ENCODE data around the gene CLCN3. TPM values are rescaled to one million over a fixed set of nuclear protein-coding genes. Genes with fewer than 3 reads are reported as not detected.
"Not testable (repeated sequence)": the region's sequence is repeated elsewhere in the genome, so short reads cannot be mapped to it uniquely, and the experiment has no call there.

Gene CLCN3
- total and polyA plus RNA-seq, 2 experiments from 2014 or later: 14.9 to 38.4 TPM

DNA sequence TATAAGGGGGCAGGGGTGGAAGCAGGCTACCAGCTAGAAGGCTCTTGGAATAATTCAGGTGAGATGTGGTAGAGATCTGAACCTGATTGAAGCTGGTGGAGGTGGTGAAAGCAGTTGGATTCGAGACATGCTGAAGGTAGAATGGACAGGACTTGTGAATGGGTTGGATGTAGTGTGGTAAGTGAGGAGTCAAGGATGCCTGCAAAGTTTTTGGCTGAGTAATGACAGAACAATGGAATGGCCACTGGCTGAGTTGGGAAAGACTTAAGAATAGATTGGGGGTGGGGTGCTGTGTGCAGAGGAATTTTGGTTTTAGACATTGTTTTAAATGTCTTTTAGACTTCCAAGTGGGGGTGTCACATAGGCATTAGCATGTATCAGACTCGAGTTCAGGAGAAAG lies 103.9 kb downstream of the CLCN3 start:
- Histone ChIP-seq H3K9me2 (replicated peaks; ENCODE audit: insufficient read depth) (no peaks in the 10 kb centered on the region), H3K4me1 (ENCODE audit: insufficient read depth) (no peaks in the 10 kb centered on the region), H3K27ac (no peak overlapping the region), H4K20me1 (ENCODE audit: insufficient read depth, poor library complexity, severe bottlenecking) (no peaks in the 10 kb centered on the region), H2AFZ (no peak overlapping the region), H3K36me3 (replicated peaks; ENCODE audit: insufficient read depth, low read depth) (no peaks in the 10 kb centered on the region), H3K4me3 (no peak overlapping the region), H3K27me3 (no peaks in the 10 kb centered on the region), H3K9me3 (ENCODE audit: low read depth) (no peaks in the 10 kb centered on the region), H3K4me2 (no peak overlapping the region), H3K79me2 (no peaks in the 10 kb centered on the region)
- 88% methylated on average over 2 of the region's 2 CpGs for WGBS (ENCODE audit: low lambda C conversion rate, missing lambda C conversion rate)
- DNase-seq (ENCODE audit: low spot score): no peak
- TF ChIP-seq, protein P1, sequence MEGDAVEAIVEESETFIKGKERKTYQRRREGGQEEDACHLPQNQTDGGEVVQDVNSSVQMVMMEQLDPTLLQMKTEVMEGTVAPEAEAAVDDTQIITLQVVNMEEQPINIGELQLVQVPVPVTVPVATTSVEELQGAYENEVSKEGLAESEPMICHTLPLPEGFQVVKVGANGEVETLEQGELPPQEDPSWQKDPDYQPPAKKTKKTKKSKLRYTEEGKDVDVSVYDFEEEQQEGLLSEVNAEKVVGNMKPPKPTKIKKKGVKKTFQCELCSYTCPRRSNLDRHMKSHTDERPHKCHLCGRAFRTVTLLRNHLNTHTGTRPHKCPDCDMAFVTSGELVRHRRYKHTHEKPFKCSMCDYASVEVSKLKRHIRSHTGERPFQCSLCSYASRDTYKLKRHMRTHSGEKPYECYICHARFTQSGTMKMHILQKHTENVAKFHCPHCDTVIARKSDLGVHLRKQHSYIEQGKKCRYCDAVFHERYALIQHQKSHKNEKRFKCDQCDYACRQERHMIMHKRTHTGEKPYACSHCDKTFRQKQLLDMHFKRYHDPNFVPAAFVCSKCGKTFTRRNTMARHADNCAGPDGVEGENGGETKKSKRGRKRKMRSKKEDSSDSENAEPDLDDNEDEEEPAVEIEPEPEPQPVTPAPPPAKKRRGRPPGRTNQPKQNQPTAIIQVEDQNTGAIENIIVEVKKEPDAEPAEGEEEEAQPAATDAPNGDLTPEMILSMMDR (IDR thresholded peaks at IDR 0.05; ENCODE audit: poor library complexity): no peak
- no peak for TF ChIP-seq EZH2phosphoT487 (IDR thresholded peaks at IDR 0.05; ENCODE audit: low read depth, severe bottlenecking, unreplicated experiment)
- no peak for TF ChIP-seq EZH2 (IDR thresholded peaks at IDR 0.05; ENCODE audit: borderline replicate concordance)

DNA sequence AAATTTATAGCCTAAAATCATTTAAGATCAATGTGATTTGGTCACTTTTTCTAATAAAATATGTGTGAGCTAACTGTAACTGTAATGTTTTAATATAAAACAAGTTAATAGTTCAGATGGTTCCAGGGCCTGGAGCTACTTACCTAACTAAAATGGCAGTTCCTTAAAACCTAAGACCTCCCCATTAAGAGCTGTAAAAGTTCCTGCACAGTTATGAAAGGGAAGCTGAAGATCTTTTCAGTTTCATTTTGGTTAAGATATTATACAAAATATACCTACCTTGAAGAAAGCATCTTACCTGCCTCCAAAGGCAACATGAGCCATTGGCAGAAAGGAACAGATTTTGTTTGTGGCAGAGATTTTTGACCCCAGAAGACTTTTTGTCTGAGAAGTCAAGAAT lies 107.2 kb downstream of the CLCN3 start:
- Histone ChIP-seq H3K4me3 (no peak overlapping the region), H3K27ac (no peak overlapping the region), H3K4me2 (no peak overlapping the region), H2AFZ (no peak overlapping the region), H3K27me3 (no peaks in the 10 kb centered on the region), H3K36me3 (replicated peaks; ENCODE audit: insufficient read depth, low read depth) (no peaks in the 10 kb centered on the region), H3K9me2 (replicated peaks; ENCODE audit: insufficient read depth) (no peaks in the 10 kb centered on the region), H3K4me1 (ENCODE audit: insufficient read depth) (no peaks in the 10 kb centered on the region), H3K79me2 (no peaks in the 10 kb centered on the region), H3K9me3 (ENCODE audit: low read depth) (no peaks in the 10 kb centered on the region), H4K20me1 (ENCODE audit: insufficient read depth, poor library complexity, severe bottlenecking) (no peaks in the 10 kb centered on the region)
- TF ChIP-seq, protein P1 (IDR thresholded peaks at IDR 0.05; ENCODE audit: poor library complexity): no peak
- TF ChIP-seq EZH2 (IDR thresholded peaks at IDR 0.05; ENCODE audit: borderline replicate concordance) (no peak), EZH2phosphoT487 (IDR thresholded peaks at IDR 0.05; ENCODE audit: low read depth, severe bottlenecking, unreplicated experiment) (no peak)
- DNase-seq (ENCODE audit: low spot score): no peak

DNA sequence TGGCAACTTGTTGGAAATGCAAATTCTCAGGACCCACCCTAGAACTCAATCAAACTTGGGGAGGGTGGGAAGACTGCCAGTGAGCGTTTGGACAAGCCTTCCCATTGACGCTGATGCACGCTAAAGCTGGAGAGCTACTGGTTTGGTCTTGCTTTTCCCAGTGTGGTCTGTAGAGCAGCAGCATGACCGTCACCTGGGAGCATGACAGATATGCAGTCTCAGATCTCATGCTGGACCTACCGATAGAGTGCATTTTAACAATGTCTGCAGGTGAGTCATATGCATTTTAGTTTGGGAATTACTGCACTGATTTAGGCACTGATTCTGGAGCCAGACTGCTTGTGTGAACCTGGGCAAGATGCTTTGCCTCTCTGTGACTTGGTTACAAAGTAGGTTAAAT lies 110.2 kb downstream of the CLCN3 start:
- TF ChIP-seq EZH2 (IDR thresholded peaks at IDR 0.05; ENCODE audit: borderline replicate concordance) (no peak), EZH2phosphoT487 (IDR thresholded peaks at IDR 0.05; ENCODE audit: low read depth, severe bottlenecking, unreplicated experiment) (no peak)
- TF ChIP-seq, protein P1 (IDR thresholded peaks at IDR 0.05; ENCODE audit: poor library complexity): no peak
- H3K27ac ChIP-seq: no peak overlapping the region

DNA sequence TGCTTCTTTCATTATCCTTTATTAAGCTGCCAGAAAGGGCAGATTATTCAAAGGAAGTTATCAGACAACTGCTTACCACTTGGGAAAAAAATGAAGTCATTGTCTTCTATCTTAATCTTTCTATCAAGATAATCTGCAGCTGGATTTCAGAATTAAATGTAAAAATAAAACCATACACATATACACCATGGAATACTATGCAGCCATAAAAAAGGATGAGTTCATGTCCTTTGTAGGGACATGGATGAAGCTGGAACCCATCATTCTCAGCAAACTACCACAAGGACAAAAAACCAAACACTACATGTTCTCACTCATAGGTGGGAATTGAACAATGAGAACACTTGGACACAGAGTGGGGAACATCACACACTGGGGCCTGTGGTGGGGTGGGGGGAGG lies 118.2 kb downstream of the CLCN3 start:
- not testable (repeated sequence) for H3K4me3 ChIP-seq

More for the DNA sequence above, 110.2 kb downstream of the CLCN3 start:
- H3K4me3 ChIP-seq: no peak overlapping the region
- H2AFZ ChIP-seq: no peak overlapping the region
- no peaks in the 10 kb centered on the region for H3K79me2 ChIP-seq
- H3K9me3 ChIP-seq (ENCODE audit: low read depth): no peaks in the 10 kb centered on the region
- no peaks in the 10 kb centered on the region for H3K36me3 ChIP-seq (replicated peaks; ENCODE audit: insufficient read depth, low read depth)
- WGBS (ENCODE audit: low lambda C conversion rate, missing lambda C conversion rate): 94% methylated on average over 5 of the region's 5 CpGs
- no peaks in the 10 kb centered on the region for H3K4me1 ChIP-seq (ENCODE audit: insufficient read depth)
- no peak for DNase-seq (ENCODE audit: low spot score)
- H3K27me3 ChIP-seq: no peaks in the 10 kb centered on the region
- H3K4me2 ChIP-seq: no peak overlapping the region
- no peaks in the 10 kb centered on the region for H3K9me2 ChIP-seq (replicated peaks; ENCODE audit: insufficient read depth)
- no peaks in the 10 kb centered on the region for H4K20me1 ChIP-seq (ENCODE audit: insufficient read depth, poor library complexity, severe bottlenecking)

More for the DNA sequence above, 118.2 kb downstream of the CLCN3 start:
- H3K79me2 ChIP-seq; H2AFZ ChIP-seq; H3K27ac ChIP-seq; H3K27me3 ChIP-seq; H3K9me2 ChIP-seq (replicated peaks; ENCODE audit: insufficient read depth); DNase-seq (ENCODE audit: low spot score); H3K4me2 ChIP-seq; H3K4me1 ChIP-seq (ENCODE audit: insufficient read depth); H3K9me3 ChIP-seq (ENCODE audit: low read depth); H3K36me3 ChIP-seq (replicated peaks; ENCODE audit: insufficient read depth, low read depth); H4K20me1 ChIP-seq (ENCODE audit: insufficient read depth, poor library complexity, severe bottlenecking): not testable (repeated sequence)
